Prostate gland (tissue), 2 donors: ENCODE results near the gene TMEM232.

Experiments
- POLR2A ChIP-seq: fragments of 450-650 bp; IDR thresholded peaks from one replicate; pipeline ENCODE4 v1.6.1; 2016; ENCODE audit warnings: antibody characterized with exemption, mild to moderate bottlenecking
- POLR2AphosphoS5 ChIP-seq: sonication (generic); formaldehyde crosslinking; IDR thresholded peaks from one replicate; pipeline ENCODE4 v1.6.1; 2017; ENCODE audit warnings: antibody characterized with exemption
- TF ChIP-seq, protein P1 (sequence below), 4 experiments: fragments of 200-600 bp in 2 of 4; fragments of 450-650 bp in 2 of 4; sonication (generic) in 2 of 4; IDR thresholded peaks; 1 replicate in 3 of 4; 2 replicates in 1 of 4; pipeline ENCODE4 v1.5.1; 2016 to 2019; ENCODE audit warnings: antibody characterized with exemption in 4 of 4, mild to moderate bottlenecking in 2 of 4, moderate library complexity in 2 of 4

DNA sequence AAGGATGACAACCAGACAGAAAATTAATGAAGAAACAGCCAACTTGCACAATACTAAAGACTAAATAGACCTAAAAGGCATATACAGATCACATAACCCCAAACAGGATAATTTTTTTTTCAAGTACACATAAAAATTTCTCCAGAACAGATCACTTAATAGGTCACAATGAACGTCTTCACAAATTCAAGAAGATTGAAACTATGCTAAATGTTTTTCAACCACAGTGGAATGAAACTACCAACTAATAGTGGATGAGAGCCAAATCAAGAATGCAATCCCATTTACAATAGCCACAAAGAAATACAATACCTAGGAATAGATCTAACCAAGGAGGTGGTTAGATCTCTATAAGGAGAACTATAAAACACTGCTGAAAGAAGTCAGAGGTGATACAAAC is 145.8 kb downstream of the TMEM232 start:
- TF ChIP-seq, protein P1, sequence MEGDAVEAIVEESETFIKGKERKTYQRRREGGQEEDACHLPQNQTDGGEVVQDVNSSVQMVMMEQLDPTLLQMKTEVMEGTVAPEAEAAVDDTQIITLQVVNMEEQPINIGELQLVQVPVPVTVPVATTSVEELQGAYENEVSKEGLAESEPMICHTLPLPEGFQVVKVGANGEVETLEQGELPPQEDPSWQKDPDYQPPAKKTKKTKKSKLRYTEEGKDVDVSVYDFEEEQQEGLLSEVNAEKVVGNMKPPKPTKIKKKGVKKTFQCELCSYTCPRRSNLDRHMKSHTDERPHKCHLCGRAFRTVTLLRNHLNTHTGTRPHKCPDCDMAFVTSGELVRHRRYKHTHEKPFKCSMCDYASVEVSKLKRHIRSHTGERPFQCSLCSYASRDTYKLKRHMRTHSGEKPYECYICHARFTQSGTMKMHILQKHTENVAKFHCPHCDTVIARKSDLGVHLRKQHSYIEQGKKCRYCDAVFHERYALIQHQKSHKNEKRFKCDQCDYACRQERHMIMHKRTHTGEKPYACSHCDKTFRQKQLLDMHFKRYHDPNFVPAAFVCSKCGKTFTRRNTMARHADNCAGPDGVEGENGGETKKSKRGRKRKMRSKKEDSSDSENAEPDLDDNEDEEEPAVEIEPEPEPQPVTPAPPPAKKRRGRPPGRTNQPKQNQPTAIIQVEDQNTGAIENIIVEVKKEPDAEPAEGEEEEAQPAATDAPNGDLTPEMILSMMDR (IDR thresholded peaks at IDR 0.05), result no peak
- TF ChIP-seq POLR2A (no peak), POLR2AphosphoS5 (no peak)
